AG04450 (cell line): ENCODE measurements around the gene NFIA. TPM values are rescaled to one million over a fixed set of nuclear protein-coding genes. Genes with fewer than 3 reads are reported as not detected.
A peak's percentile ranks its signal among the peaks of the same experiment; 100 is the strongest.
"Not testable (repeated sequence)": the region's sequence is repeated elsewhere in the genome, so short reads cannot be mapped to it uniquely, and the experiment has no call there.

Experiments used
- CTCF ChIA-PET: fragments of 300-600, 350-600 bp; formaldehyde crosslinking; extraction: SDS; loops from one replicate; lab custom pipeline; 2022; ENCODE audit warnings: antibody characterized with exemption, inconsistent platforms; lab: Charles Lee
- POLR2A ChIA-PET: fragments of 350-600 bp; formaldehyde crosslinking; extraction: SDS; loops from one replicate; lab custom pipeline; 2021; ENCODE audit warnings: antibody characterized with exemption, inconsistent platforms; lab: Yijun Ruan, JAX
- DNase-seq: peaks from one replicate; pipeline ENCODE4 v3.0.0-alpha.2; 2011; ENCODE audit warnings: low read depth, low spot score
- H3K27ac ChIP-seq: one replicate; pipeline ENCODE4 v1.5.1; 2012; ENCODE audit warnings: low read depth, low read length, control low read depth
- H3K27me3 ChIP-seq: one replicate; pipeline ENCODE4 v1.6.0; 2012; ENCODE audit warnings: low read length; ENCODE audit not compliant: control insufficient read depth, insufficient read depth
- H3K4me3 ChIP-seq: 2 replicates; pipeline ENCODE4 v1.5.1; 2011; ENCODE audit warnings: mild to moderate bottlenecking, low read depth, low read length, control low read depth
- H3K9me3 ChIP-seq: 2 replicates; pipeline ENCODE4 v1.5.1; 2012; ENCODE audit warnings: low read length; ENCODE audit not compliant: control insufficient read depth, insufficient read depth
- CTCF ChIP-seq: IDR thresholded peaks from 2 replicates; pipeline ENCODE4 v1.5.1; 2011; ENCODE audit warnings: low read depth, low read length, control low read depth, inconsistent platforms
- polyA plus RNA-seq: library from polyadenylated mRNA; depleted of rRNA; stranded (reverse); fragments of >200 nt; gene quantifications from 2 replicates; pipeline ENCODE4 v1.2.3, GENCODE V29; 2011

Gene NFIA
- polyA plus RNA-seq, 1 experiment, result 3.9 TPM

- CTCF ChIA-PET, result interaction anchor here (0.6 to 1.2 kb wide), 2 partner anchors 11 to 20 kb away, joined by 4 to 6 read pairs; no protein-coding TSS in a partner anchor
- POLR2A ChIA-PET, result no interaction called here
- no peak for DNase-seq
- TF ChIP-seq CTCF, result no peak
- no peaks in the 10 kb centered on the region; the same call in 1 of the 2 replicates for H3K9me3 ChIP-seq
- no peak overlapping the region for H3K4me3 ChIP-seq
- peaks cover 2% of the 10 kb centered on the region for H3K27me3 ChIP-seq
- no peak overlapping the region for H3K27ac ChIP-seq
Observed at GRCh38 chr1:61070054-61070453, 12.3 kb upstream of the NFIA start.

GRCh38 chr1:61071205-61072130 lies 10.9 kb upstream of the NFIA start:
- Histone ChIP-seq H3K9me3 (no peaks in the 10 kb centered on the region; the same call in 1 of the 2 replicates), H3K4me3 (no peak overlapping the region), H3K27ac (no peak overlapping the region), H3K27me3 (peaks cover 2% of the 10 kb centered on the region)
- POLR2A ChIA-PET, result no interaction called here
- no peak for TF ChIP-seq CTCF
- CTCF ChIA-PET, result interaction anchor here (0.6 to 1.2 kb wide), 2 partner anchors 22 to 186 kb away, joined by 6 to 10 read pairs; no protein-coding TSS in a partner anchor
- no peak for DNase-seq

- no peak for TF ChIP-seq CTCF
- Histone ChIP-seq H3K4me3 (no peak overlapping the region), H3K9me3 (no peaks in the 10 kb centered on the region; the same call in 1 of the 2 replicates), H3K27me3 (peaks cover 2% of the 10 kb centered on the region), H3K27ac (no peak overlapping the region)
- ChIA-PET CTCF (interaction anchor here (0.7 to 1.3 kb wide), 3 partner anchors 24 to 186 kb away, joined by 3 to 6 read pairs (median 3); no protein-coding TSS in a partner anchor), POLR2A (no interaction called here)
- DNase-seq, result no peak
Observed at GRCh38 chr1:61073871-61074270, 8.5 kb upstream of the NFIA start.

GRCh38 chr1:61075833-61076232 lies 6.5 kb upstream of the NFIA start:
- H3K27me3 ChIP-seq, H3K4me3 ChIP-seq, H3K27ac ChIP-seq, POLR2A ChIA-PET, DNase-seq, H3K9me3 ChIP-seq: not testable (repeated sequence)
- CTCF ChIA-PET, result interaction anchor here (3.9 kb wide), 1 partner anchor 27 kb away, joined by 49 read pairs; no protein-coding TSS in a partner anchor

GRCh38 chr1:61076728-61077675 lies 5.4 kb upstream of the NFIA start:
- Histone ChIP-seq H3K27ac (peak overlapping the region; percentile 58), H3K9me3 (no peaks in the 10 kb centered on the region; the same call in 1 of the 2 replicates), H3K27me3 (peaks cover 2% of the 10 kb centered on the region), H3K4me3 (peak overlapping the region; percentile 69)
- peak; percentile 59 for DNase-seq
- TF ChIP-seq CTCF, result no peak
- ChIA-PET CTCF (interaction anchor here (0.8 to 3.9 kb wide), 7 partner anchors 9 to 667 kb away, joined by 3 to 49 read pairs (median 4); no protein-coding TSS in a partner anchor), POLR2A (interaction anchor here (0.7 to 1.5 kb wide), 3 partner anchors 18 to 631 kb away, joined by 4 to 8 read pairs (median 5); no protein-coding TSS in a partner anchor)
